ENCODE results near the gene FRRS1.

FRRS1 gene

GRCh38 chr1:99740141-99740540 is 26.3 kb downstream of the FRRS1 start:
- TF ChIP-seq JUND (IDR thresholded peaks at IDR 0.05; ENCODE audit: low read depth) = no peak
- in situ Hi-C loops (cut with HindIII; ENCODE audit: low pct_unique_long_range_greater_than_20kb, low sequenced_read_pairs) = no loop called here
- DNase-seq (ENCODE audit: low read depth in 1 of 2, low spot score in 1 of 2) = no peak

- in situ Hi-C loops (cut with HindIII; ENCODE audit: low pct_unique_long_range_greater_than_20kb, low sequenced_read_pairs) = no loop called here
- no peak for DNase-seq (ENCODE audit: low read depth in 1 of 2, low spot score in 1 of 2)
- no peak for TF ChIP-seq JUND (IDR thresholded peaks at IDR 0.05; ENCODE audit: low read depth)
Observed at GRCh38 chr1:99738858-99739465, 27.5 kb downstream of the FRRS1 start.

- TF ChIP-seq JUND (IDR thresholded peaks at IDR 0.05; ENCODE audit: low read depth) = no peak
- DNase-seq (ENCODE audit: low read depth in 1 of 2, low spot score in 1 of 2) = peak; percentile 6 to 57
- in situ Hi-C loops (cut with HindIII; ENCODE audit: low pct_unique_long_range_greater_than_20kb, low sequenced_read_pairs) = no loop called here
Observed at GRCh38 chr1:99737016-99737415, 29.4 kb downstream of the FRRS1 start.

GRCh38 chr1:99735852-99736251 is 30.6 kb downstream of the FRRS1 start:
- no peak for DNase-seq (ENCODE audit: low read depth in 1 of 2, low spot score in 1 of 2)
- TF ChIP-seq JUND (IDR thresholded peaks at IDR 0.05; ENCODE audit: low read depth) = no peak
- in situ Hi-C loops (cut with HindIII; ENCODE audit: low pct_unique_long_range_greater_than_20kb, low sequenced_read_pairs) = no loop called here

- in situ Hi-C loops (cut with HindIII; ENCODE audit: low pct_unique_long_range_greater_than_20kb, low sequenced_read_pairs) = no loop called here
- no peak for DNase-seq (ENCODE audit: low read depth in 1 of 2, low spot score in 1 of 2)
- TF ChIP-seq JUND (IDR thresholded peaks at IDR 0.05; ENCODE audit: low read depth) = no peak
Observed at GRCh38 chr1:99731384-99731783, 35.1 kb downstream of the FRRS1 start.

GRCh38 chr1:99728494-99729235 is 37.8 kb downstream of the FRRS1 start:
- DNase-seq (ENCODE audit: low read depth in 1 of 2, low spot score in 1 of 2) = peak in 1 of 2 experiments; percentile 38
- no peak for TF ChIP-seq JUND (IDR thresholded peaks at IDR 0.05; ENCODE audit: low read depth)
- in situ Hi-C loops (cut with HindIII; ENCODE audit: low pct_unique_long_range_greater_than_20kb, low sequenced_read_pairs) = no loop called here

- in situ Hi-C loops (cut with HindIII; ENCODE audit: low pct_unique_long_range_greater_than_20kb, low sequenced_read_pairs) = no loop called here
- TF ChIP-seq JUND (IDR thresholded peaks at IDR 0.05; ENCODE audit: low read depth) = no peak
- DNase-seq (ENCODE audit: low read depth in 1 of 2, low spot score in 1 of 2) = no peak
Observed at GRCh38 chr1:99727575-99728185, 38.8 kb downstream of the FRRS1 start.

GRCh38 chr1:99726818-99727217 is 39.6 kb downstream of the FRRS1 start:
- in situ Hi-C loops (cut with HindIII; ENCODE audit: low pct_unique_long_range_greater_than_20kb, low sequenced_read_pairs) = no loop called here
- no peak for DNase-seq (ENCODE audit: low read depth in 1 of 2, low spot score in 1 of 2)
- TF ChIP-seq JUND (IDR thresholded peaks at IDR 0.05; ENCODE audit: low read depth) = no peak

- DNase-seq (ENCODE audit: low read depth in 1 of 2, low spot score in 1 of 2) = no peak
- TF ChIP-seq JUND (IDR thresholded peaks at IDR 0.05; ENCODE audit: low read depth) = no peak
- in situ Hi-C loops (cut with HindIII; ENCODE audit: low pct_unique_long_range_greater_than_20kb, low sequenced_read_pairs) = no loop called here
Observed at GRCh38 chr1:99726407-99726806, 40.0 kb downstream of the FRRS1 start.

- no peak for DNase-seq (ENCODE audit: low read depth in 1 of 2, low spot score in 1 of 2)
- in situ Hi-C loops (cut with HindIII; ENCODE audit: low pct_unique_long_range_greater_than_20kb, low sequenced_read_pairs) = no loop called here
- no peak for TF ChIP-seq JUND (IDR thresholded peaks at IDR 0.05; ENCODE audit: low read depth)
Observed at GRCh38 chr1:99725996-99726395, 40.4 kb downstream of the FRRS1 start.

GRCh38 chr1:99723251-99723650 is 43.2 kb downstream of the FRRS1 start:
- TF ChIP-seq JUND (IDR thresholded peaks at IDR 0.05; ENCODE audit: low read depth) = no peak
- in situ Hi-C loops (cut with HindIII; ENCODE audit: low pct_unique_long_range_greater_than_20kb, low sequenced_read_pairs) = no loop called here
- DNase-seq (ENCODE audit: low read depth in 1 of 2, low spot score in 1 of 2) = no peak

- no peak for TF ChIP-seq JUND (IDR thresholded peaks at IDR 0.05; ENCODE audit: low read depth)
- no peak for DNase-seq (ENCODE audit: low read depth in 1 of 2, low spot score in 1 of 2)
- in situ Hi-C loops (cut with HindIII; ENCODE audit: low pct_unique_long_range_greater_than_20kb, low sequenced_read_pairs) = no loop called here
Observed at GRCh38 chr1:99717005-99717404, 49.4 kb downstream of the FRRS1 start.

GRCh38 chr1:99713006-99713405 is 53.4 kb downstream of the FRRS1 start:
- no peak for TF ChIP-seq JUND (IDR thresholded peaks at IDR 0.05; ENCODE audit: low read depth)
- DNase-seq (ENCODE audit: low read depth in 1 of 2, low spot score in 1 of 2) = no peak
- in situ Hi-C loops (cut with HindIII; ENCODE audit: low pct_unique_long_range_greater_than_20kb, low sequenced_read_pairs) = no loop called here

All from T47D (cell line).